Measurements from ENCODE around the gene ADGRD1. TPM values are rescaled to one million over a fixed set of nuclear protein-coding genes. Genes with fewer than 3 reads are reported as not detected.

ADGRD1 gene
- total and polyA plus RNA-seq, 2 of the 8 experiments (the other 6 are each of a cell fraction or from before 2014, with no cell fraction given) = 0.36 to 0.48 TPM

DNA sequence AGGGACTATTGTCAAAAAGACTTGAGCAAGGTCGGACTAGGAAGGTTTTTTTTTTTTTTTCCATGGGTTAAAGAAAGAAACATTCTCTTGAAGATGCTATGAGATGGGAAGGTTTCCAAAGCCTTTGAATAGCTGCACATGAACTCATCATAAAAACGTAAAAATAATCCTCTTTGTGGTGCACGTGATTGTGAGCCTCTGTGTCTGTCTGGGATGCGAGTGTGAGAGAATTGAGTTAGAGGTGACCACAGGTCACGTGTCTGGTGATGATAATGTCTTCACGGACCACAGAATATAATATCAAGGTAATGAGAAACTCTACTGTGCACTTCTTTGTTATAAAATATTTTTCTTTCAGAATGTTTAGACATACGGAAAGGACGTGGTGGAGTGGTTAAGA lies 24.3 kb upstream of the ADGRD1 start:
- H2AK5ac ChIP-seq (ENCODE audit: low read depth, low read length) = no peak overlapping the region
- CTCF ChIA-PET (ENCODE audit: partially characterized antibody) = interaction anchor here (0.7 kb wide), 1 partner anchor 24 kb away, joined by 3 read pairs; no protein-coding TSS in a partner anchor

More for the DNA sequence above, 24.3 kb upstream of the ADGRD1 start:
- DNase-seq (ENCODE audit: low read depth in 1 of 2, low spot score in 2 of 2) (no peak), FAIRE-seq (no peak)
- H2BK5ac ChIP-seq (ENCODE audit: low read depth, low read length) = no peak overlapping the region
- no peaks in the 10 kb centered on the region for H3K4me1 ChIP-seq (replicated peaks in 1 of 4; ENCODE audit: control insufficient read depth in 3 of 4, insufficient read depth in 4 of 4, low read length in 3 of 4)
- H2BK120ac ChIP-seq (replicated peaks; ENCODE audit: low read depth, low read length) = no peak overlapping the region
- H3K36me3 ChIP-seq (ENCODE audit: control insufficient read depth in 2 of 4, insufficient read depth in 4 of 4, low read length in 3 of 4) = no peaks in the 10 kb centered on the region
- no peak overlapping the region for H4K8ac ChIP-seq (ENCODE audit: extremely low read depth, insufficient read depth, low read length)
- H3K27me3 ChIP-seq (replicated peaks in 1 of 4; ENCODE audit: control insufficient read depth in 3 of 4, extremely low read depth in 1 of 4, insufficient read depth in 3 of 4, low read length in 3 of 4) = peaks cover 0 to 3% (median 0%) of the 10 kb centered on the region in 4 experiments; a peak in 1 of 7 replicates
- no peak for TF ChIP-seq EGR1 (IDR thresholded peaks at IDR 0.05; ENCODE audit: borderline replicate concordance, low read depth, low read length)
- TF ChIP-seq TEAD4 (IDR thresholded peaks at IDR 0.05; ENCODE audit: low read depth, low read length) = no peak
- TF ChIP-seq EP300 (IDR thresholded peaks at IDR 0.05; ENCODE audit: borderline replicate concordance in 1 of 2, low read depth in 2 of 2, low read length in 2 of 2) = no peak
- TF ChIP-seq, protein P1, sequence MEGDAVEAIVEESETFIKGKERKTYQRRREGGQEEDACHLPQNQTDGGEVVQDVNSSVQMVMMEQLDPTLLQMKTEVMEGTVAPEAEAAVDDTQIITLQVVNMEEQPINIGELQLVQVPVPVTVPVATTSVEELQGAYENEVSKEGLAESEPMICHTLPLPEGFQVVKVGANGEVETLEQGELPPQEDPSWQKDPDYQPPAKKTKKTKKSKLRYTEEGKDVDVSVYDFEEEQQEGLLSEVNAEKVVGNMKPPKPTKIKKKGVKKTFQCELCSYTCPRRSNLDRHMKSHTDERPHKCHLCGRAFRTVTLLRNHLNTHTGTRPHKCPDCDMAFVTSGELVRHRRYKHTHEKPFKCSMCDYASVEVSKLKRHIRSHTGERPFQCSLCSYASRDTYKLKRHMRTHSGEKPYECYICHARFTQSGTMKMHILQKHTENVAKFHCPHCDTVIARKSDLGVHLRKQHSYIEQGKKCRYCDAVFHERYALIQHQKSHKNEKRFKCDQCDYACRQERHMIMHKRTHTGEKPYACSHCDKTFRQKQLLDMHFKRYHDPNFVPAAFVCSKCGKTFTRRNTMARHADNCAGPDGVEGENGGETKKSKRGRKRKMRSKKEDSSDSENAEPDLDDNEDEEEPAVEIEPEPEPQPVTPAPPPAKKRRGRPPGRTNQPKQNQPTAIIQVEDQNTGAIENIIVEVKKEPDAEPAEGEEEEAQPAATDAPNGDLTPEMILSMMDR (IDR thresholded peaks at IDR 0.05; ENCODE audit: control extremely low read depth in 1 of 3, insufficient read depth in 1 of 3, low read depth in 1 of 3, low read length in 3 of 3) = no peak
- no peak for TF ChIP-seq TBP (IDR thresholded peaks at IDR 0.05; ENCODE audit: low read depth, low read length)
- TF ChIP-seq SUZ12 (IDR thresholded peaks at IDR 0.05; ENCODE audit: low read length) = no peak
- no peak for TF ChIP-seq KDM4A (IDR thresholded peaks at IDR 0.05; ENCODE audit: low read depth, low read length, severe bottlenecking)
- TF ChIP-seq SP2 (IDR thresholded peaks at IDR 0.05; ENCODE audit: low read length) = no peak
- H2BK20ac ChIP-seq (ENCODE audit: low read length) = no peak overlapping the region
- H4K20me1 ChIP-seq (replicated peaks in 1 of 2; ENCODE audit: control insufficient read depth in 1 of 2, insufficient read depth in 2 of 2, low read length in 2 of 2) = no peaks in the 10 kb centered on the region
- H3K18ac ChIP-seq (ENCODE audit: extremely low read depth, low read length) = no peak overlapping the region
- H3K14ac ChIP-seq (ENCODE audit: insufficient read length) = no peak overlapping the region
- H4K91ac ChIP-seq (replicated peaks; ENCODE audit: insufficient read length, low read length) = no peak overlapping the region
- H3K79me2 ChIP-seq (ENCODE audit: control insufficient read depth in 1 of 2, insufficient read depth in 2 of 2, low read length in 2 of 2) = no peaks in the 10 kb centered on the region
- no peaks in the 10 kb centered on the region for H3K9me3 ChIP-seq (ENCODE audit: insufficient read depth in 2 of 2, low read depth in 1 of 2, low read length in 1 of 2)
- H2BK12ac ChIP-seq (ENCODE audit: low read depth, low read length) = no peak overlapping the region
- H4K5ac ChIP-seq (ENCODE audit: insufficient read length, low read depth, low read length) = no peak overlapping the region
- no peak overlapping the region for H3K23ac ChIP-seq (ENCODE audit: insufficient read length)
- no peaks in the 10 kb centered on the region for H3K79me1 ChIP-seq (ENCODE audit: low read depth, low read length)
- no peaks in the 10 kb centered on the region for H3K23me2 ChIP-seq (ENCODE audit: low read depth, low read length)
- no peak overlapping the region for H3K9ac ChIP-seq (replicated peaks in 1 of 4; ENCODE audit: extremely low read depth in 1 of 4, low read depth in 3 of 4, low read length in 3 of 4)
- POLR2A ChIA-PET (ENCODE audit: partially characterized antibody) = no interaction called here
- H2BK15ac ChIP-seq (ENCODE audit: low read length) = no peak overlapping the region
- H3K4ac ChIP-seq (replicated peaks; ENCODE audit: insufficient read length, low read depth, low read length) = no peak overlapping the region
- no peak overlapping the region for H3K4me3 ChIP-seq (ENCODE audit: extremely low read depth in 1 of 4, insufficient read depth in 2 of 4, low read depth in 3 of 4, low read length in 4 of 4)
- H2AFZ ChIP-seq (ENCODE audit: low read length) = no peak overlapping the region
- no peak overlapping the region for H3K56ac ChIP-seq (replicated peaks; ENCODE audit: insufficient read length, low read depth, low read length)
- no peak overlapping the region for H3K27ac ChIP-seq (ENCODE audit: low read depth, low read length)
- WGBS, 2 experiments (ENCODE audit: extremely low coverage in 1 of 2, insufficient coverage in 1 of 2, insufficient read length in 1 of 2, insufficient replicate concordance in 2 of 2, low coverage in 1 of 2, low lambda C conversion rate in 2 of 2, missing lambda C conversion rate in 1 of 2) = 82% methylated on average over 8 of the region's 8 CpGs; no CpG with 5 or more reads in 1 of the 2 experiments
- no peak overlapping the region for H3K4me2 ChIP-seq (ENCODE audit: insufficient read depth in 1 of 2, low read depth in 2 of 2, low read length in 2 of 2)

Data from H1 (cell line).